Measurements from ENCODE around the gene CDH8.
"Not testable (repeated sequence)": the region's sequence is repeated elsewhere in the genome, so short reads cannot be mapped to it uniquely, and the experiment has no call there.

CDH8 gene

GRCh38 chr16:61923629-61924028 is 112.6 kb downstream of the CDH8 start:
- no peak for TF ChIP-seq PAX5 (IDR thresholded peaks at IDR 0.05; ENCODE audit: insufficient read depth, low read length, severe bottlenecking)
- TF ChIP-seq TAF1 (IDR thresholded peaks at IDR 0.05; ENCODE audit: low read depth, low read length), result no peak
- no peak for TF ChIP-seq POLR2AphosphoS5 (IDR thresholded peaks at IDR 0.05; ENCODE audit: low read depth, low read length)
- no peak for TF ChIP-seq POU2F2 (IDR thresholded peaks at IDR 0.05; ENCODE audit: low read depth, low read length)
- no peak for TF ChIP-seq POLR2A (IDR thresholded peaks at IDR 0.05; ENCODE audit: low read depth, low read length)
- no peak for TF ChIP-seq SPI1 (IDR thresholded peaks at IDR 0.05; ENCODE audit: low read depth, low read length)
- no peak for FAIRE-seq
- DNase-seq (ENCODE audit: insufficient read length, low spot score), result no peak

GRCh38 chr16:61921373-61921772 is 114.9 kb downstream of the CDH8 start:
- TF ChIP-seq POU2F2 (IDR thresholded peaks at IDR 0.05; ENCODE audit: low read depth, low read length), result no peak
- TF ChIP-seq SPI1 (IDR thresholded peaks at IDR 0.05; ENCODE audit: low read depth, low read length), result no peak
- TF ChIP-seq TAF1 (IDR thresholded peaks at IDR 0.05; ENCODE audit: low read depth, low read length), result no peak
- FAIRE-seq, result no peak

DNA sequence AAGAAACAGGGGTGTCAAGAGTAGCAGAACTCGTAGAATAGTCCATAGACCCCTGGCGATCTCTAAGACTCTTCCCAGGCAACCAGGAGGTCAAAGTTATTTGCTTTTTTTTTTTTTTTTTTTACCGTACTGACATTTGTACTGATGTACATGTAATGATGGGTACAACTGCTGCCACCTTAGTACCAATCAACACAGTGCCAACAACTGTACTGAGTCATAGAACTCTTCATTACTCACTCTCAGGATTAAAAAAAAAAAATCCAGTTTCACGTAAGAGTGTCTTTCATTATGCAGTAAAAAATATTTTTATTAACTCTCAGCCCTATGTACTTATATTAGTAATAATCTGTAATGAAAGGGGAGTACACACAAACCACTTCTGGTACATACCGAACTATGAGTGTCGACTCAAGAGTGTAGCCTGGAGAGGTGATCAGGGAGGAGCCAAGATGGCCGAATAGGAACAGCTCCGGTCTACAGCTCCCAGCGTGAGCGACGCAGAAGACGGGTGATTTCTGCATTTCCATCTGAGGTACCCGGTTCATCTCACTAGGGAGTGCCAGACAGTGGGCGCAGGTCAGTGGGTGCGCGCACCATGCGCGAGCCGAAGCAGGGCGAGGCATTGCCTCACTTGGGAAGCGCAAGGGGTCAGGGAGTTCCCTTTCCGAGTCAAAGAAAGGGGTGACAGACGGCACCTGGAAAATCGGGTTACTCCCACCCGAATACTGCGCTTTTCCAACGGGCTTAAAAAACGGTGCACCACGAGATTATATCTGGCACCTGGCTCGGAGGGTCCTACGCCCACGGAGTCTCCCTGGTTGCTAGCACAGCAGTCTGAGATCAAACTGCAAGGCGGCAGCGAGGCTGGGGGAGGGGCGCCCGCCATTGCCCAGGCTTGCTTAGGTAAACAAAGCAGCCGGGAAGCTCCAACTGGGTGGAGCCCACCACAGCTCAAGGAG is 118.1 kb downstream of the CDH8 start:
- not testable (repeated sequence) for DNase-seq (ENCODE audit: insufficient read length, low spot score); FAIRE-seq

More at GRCh38 chr16:61921373-61921772, 114.9 kb downstream of the CDH8 start:
- DNase-seq (ENCODE audit: insufficient read length, low spot score), result no peak

DNA sequence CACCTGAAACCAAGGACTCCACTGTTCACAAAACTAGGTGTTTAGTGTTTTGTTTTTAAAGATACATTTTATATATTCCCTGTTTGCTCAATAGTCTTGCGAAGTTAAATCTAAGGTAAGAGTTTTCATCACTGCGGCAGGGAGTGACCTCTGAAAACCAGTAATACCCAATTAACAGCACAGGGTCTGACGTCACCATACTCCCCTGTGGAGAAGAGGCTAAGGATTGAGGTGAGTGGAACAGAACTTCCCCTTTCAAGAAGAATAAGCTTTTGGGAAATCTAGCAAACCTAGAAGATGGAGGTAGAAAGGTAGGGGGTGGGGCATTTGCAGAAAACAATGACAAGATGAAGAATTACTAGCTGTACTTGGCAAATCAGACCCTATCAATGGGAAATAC is 120.7 kb downstream of the CDH8 start:
- TF ChIP-seq POLR2AphosphoS5 (IDR thresholded peaks at IDR 0.05; ENCODE audit: low read depth, low read length) (no peak), TAF1 (IDR thresholded peaks at IDR 0.05; ENCODE audit: low read depth, low read length) (no peak), SPI1 (IDR thresholded peaks at IDR 0.05; ENCODE audit: low read depth, low read length) (no peak), POLR2A (IDR thresholded peaks at IDR 0.05; ENCODE audit: low read depth, low read length) (no peak), PAX5 (IDR thresholded peaks at IDR 0.05; ENCODE audit: insufficient read depth, low read length, severe bottlenecking) (no peak), POU2F2 (IDR thresholded peaks at IDR 0.05; ENCODE audit: low read depth, low read length) (no peak)
- DNase-seq (ENCODE audit: insufficient read length, low spot score) (no peak), FAIRE-seq (no peak)

DNA sequence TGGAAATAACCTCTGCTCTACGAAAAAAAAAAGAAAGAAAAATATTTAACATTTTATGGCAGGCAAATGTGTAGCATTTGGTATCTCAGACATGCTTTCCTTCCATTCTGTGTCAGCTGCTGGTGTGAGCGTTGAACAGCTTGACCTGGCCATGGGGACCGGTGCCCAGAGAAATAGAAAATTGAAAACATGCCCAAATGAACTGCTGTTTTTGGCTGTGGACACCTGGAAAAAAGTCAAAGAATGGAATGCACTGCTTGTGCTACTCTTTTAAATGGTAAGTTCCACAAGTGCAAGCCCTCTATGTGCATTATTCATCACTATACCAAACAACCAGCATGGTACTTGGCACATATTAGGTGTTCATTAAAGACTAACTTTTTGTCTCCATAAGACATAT is 127.2 kb downstream of the CDH8 start:
- DNase-seq (ENCODE audit: insufficient read length, low spot score) (no peak), FAIRE-seq (no peak)
- TF ChIP-seq TAF1 (IDR thresholded peaks at IDR 0.05; ENCODE audit: low read depth, low read length) (no peak), POU2F2 (IDR thresholded peaks at IDR 0.05; ENCODE audit: low read depth, low read length) (no peak), POLR2A (IDR thresholded peaks at IDR 0.05; ENCODE audit: low read depth, low read length) (no peak), SPI1 (IDR thresholded peaks at IDR 0.05; ENCODE audit: low read depth, low read length) (no peak), POLR2AphosphoS5 (IDR thresholded peaks at IDR 0.05; ENCODE audit: low read depth, low read length) (no peak), PAX5 (IDR thresholded peaks at IDR 0.05; ENCODE audit: insufficient read depth, low read length, severe bottlenecking) (no peak)

DNA sequence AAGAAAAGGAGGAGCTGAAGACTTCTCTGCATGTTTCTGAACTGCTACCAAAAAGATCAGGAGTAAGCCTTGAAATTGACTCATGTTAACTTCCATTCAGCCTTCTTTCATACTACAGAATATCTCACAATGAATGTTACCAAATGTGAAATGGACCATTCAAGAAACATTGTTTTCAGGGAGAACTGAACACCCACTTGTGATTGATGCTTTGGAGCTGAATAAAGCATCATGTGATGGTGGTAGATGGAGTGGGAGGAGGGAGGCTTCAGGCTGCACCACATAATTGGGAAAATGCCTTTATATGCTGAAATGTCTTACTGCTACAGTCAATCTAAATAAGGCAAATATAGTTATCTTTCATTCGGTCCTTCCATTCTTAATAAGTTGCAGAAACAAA is 127.8 kb downstream of the CDH8 start:
- TF ChIP-seq SPI1 (IDR thresholded peaks at IDR 0.05; ENCODE audit: low read depth, low read length), result no peak
- no peak for TF ChIP-seq PAX5 (IDR thresholded peaks at IDR 0.05; ENCODE audit: insufficient read depth, low read length, severe bottlenecking)
- TF ChIP-seq POU2F2 (IDR thresholded peaks at IDR 0.05; ENCODE audit: low read depth, low read length), result no peak
- no peak for TF ChIP-seq POLR2A (IDR thresholded peaks at IDR 0.05; ENCODE audit: low read depth, low read length)
- no peak for TF ChIP-seq POLR2AphosphoS5 (IDR thresholded peaks at IDR 0.05; ENCODE audit: low read depth, low read length)
- no peak for TF ChIP-seq TAF1 (IDR thresholded peaks at IDR 0.05; ENCODE audit: low read depth, low read length)
- no peak for FAIRE-seq
- no peak for DNase-seq (ENCODE audit: insufficient read length, low spot score)

DNA sequence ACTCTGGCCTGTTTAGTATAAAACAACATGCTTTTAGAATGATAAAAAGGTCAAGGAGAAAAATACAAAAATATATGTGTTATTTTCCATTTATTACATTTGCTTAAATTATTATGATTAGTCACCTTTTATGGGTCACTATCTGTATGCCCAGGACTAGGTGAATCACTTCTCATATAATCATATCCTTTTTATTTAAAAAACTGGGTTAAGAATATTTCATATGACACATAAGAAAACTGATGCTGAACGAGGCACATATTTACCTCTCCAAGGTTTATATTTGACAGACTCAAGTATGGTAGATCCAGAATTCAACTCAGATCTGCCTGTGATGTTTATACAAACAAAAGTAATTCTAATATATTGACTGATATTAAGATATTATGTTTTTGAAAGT is 134.5 kb downstream of the CDH8 start:
- TF ChIP-seq SPI1 (IDR thresholded peaks at IDR 0.05; ENCODE audit: low read depth, low read length) (no peak), TAF1 (IDR thresholded peaks at IDR 0.05; ENCODE audit: low read depth, low read length) (no peak), PAX5 (IDR thresholded peaks at IDR 0.05; ENCODE audit: insufficient read depth, low read length, severe bottlenecking) (no peak), POLR2AphosphoS5 (IDR thresholded peaks at IDR 0.05; ENCODE audit: low read depth, low read length) (no peak), POU2F2 (IDR thresholded peaks at IDR 0.05; ENCODE audit: low read depth, low read length) (no peak), POLR2A (IDR thresholded peaks at IDR 0.05; ENCODE audit: low read depth, low read length) (no peak)
- no peak for DNase-seq (ENCODE audit: insufficient read length, low spot score)
- FAIRE-seq, result no peak

- FAIRE-seq (peak; percentile 47), DNase-seq (ENCODE audit: insufficient read length, low spot score) (no peak)
- TF ChIP-seq POLR2A (IDR thresholded peaks at IDR 0.05; ENCODE audit: low read depth, low read length) (no peak), POU2F2 (IDR thresholded peaks at IDR 0.05; ENCODE audit: low read depth, low read length) (no peak), POLR2AphosphoS5 (IDR thresholded peaks at IDR 0.05; ENCODE audit: low read depth, low read length) (no peak), TAF1 (IDR thresholded peaks at IDR 0.05; ENCODE audit: low read depth, low read length) (no peak), SPI1 (IDR thresholded peaks at IDR 0.05; ENCODE audit: low read depth, low read length) (no peak), PAX5 (IDR thresholded peaks at IDR 0.05; ENCODE audit: insufficient read depth, low read length, severe bottlenecking) (no peak)
Measured at GRCh38 chr16:61900482-61900881, 135.8 kb downstream of the CDH8 start.

DNA sequence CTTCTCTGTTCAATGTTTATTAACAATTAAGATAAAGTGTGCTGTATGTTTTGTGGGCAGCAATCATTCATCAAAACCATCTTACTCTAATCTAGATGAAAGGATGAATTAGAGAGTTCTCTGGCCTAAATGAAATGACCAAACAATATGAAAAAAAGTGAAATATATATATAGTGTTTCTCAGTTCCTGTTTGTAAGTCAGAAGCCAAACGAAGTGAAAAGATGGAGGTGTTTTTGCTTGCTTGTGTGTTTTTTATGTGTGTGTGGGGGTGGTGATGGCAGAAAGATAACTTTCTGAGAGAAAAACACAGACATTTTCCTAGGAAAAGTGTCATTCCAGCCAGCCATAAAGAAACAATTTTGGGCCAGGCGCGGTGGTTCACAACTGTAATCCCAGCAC is 138.6 kb downstream of the CDH8 start:
- FAIRE-seq (no peak), DNase-seq (ENCODE audit: insufficient read length, low spot score) (no peak)

DNA sequence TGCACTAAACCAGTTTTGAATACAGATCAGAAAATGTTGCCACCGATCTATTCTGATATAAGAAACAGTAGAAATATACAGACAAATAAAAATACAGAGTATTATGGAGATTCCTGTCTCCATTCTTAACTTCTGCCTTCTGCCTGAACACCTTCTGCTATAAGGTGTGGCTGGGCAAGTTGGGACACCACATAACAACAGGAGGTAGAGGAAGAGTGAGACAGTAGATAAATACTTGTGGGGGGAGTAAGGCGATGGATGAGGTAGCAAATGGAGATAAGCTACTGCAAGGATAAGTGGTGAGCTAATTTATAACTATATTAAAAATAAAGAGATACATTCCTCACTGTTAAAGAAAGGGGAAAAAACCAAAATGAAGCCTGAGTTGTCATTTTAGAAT is 143.7 kb downstream of the CDH8 start:
- TF ChIP-seq PAX5 (IDR thresholded peaks at IDR 0.05; ENCODE audit: insufficient read depth, low read length, severe bottlenecking) (no peak), SPI1 (IDR thresholded peaks at IDR 0.05; ENCODE audit: low read depth, low read length) (no peak), POU2F2 (IDR thresholded peaks at IDR 0.05; ENCODE audit: low read depth, low read length) (no peak), POLR2AphosphoS5 (IDR thresholded peaks at IDR 0.05; ENCODE audit: low read depth, low read length) (no peak), TAF1 (IDR thresholded peaks at IDR 0.05; ENCODE audit: low read depth, low read length) (no peak), POLR2A (IDR thresholded peaks at IDR 0.05; ENCODE audit: low read depth, low read length) (no peak)
- no peak for DNase-seq (ENCODE audit: insufficient read length, low spot score)
- no peak for FAIRE-seq

More for the DNA sequence above, 138.6 kb downstream of the CDH8 start:
- TF ChIP-seq POLR2AphosphoS5 (IDR thresholded peaks at IDR 0.05; ENCODE audit: low read depth, low read length) (no peak), SPI1 (IDR thresholded peaks at IDR 0.05; ENCODE audit: low read depth, low read length) (peak; percentile 92)
